HTERT RPE-1 (cell line): ENCODE results near the gene ZNF865.

ENCODE experiments used
- in situ Hi-C: fragments of 300-500 bp; cut with MboI; formaldehyde crosslinking; loops from 4 replicates; pipeline ENCODE4 v1.14.3; 2020; ENCODE audit warnings: low sequenced_read_pairs

ZNF865 gene

DNA sequence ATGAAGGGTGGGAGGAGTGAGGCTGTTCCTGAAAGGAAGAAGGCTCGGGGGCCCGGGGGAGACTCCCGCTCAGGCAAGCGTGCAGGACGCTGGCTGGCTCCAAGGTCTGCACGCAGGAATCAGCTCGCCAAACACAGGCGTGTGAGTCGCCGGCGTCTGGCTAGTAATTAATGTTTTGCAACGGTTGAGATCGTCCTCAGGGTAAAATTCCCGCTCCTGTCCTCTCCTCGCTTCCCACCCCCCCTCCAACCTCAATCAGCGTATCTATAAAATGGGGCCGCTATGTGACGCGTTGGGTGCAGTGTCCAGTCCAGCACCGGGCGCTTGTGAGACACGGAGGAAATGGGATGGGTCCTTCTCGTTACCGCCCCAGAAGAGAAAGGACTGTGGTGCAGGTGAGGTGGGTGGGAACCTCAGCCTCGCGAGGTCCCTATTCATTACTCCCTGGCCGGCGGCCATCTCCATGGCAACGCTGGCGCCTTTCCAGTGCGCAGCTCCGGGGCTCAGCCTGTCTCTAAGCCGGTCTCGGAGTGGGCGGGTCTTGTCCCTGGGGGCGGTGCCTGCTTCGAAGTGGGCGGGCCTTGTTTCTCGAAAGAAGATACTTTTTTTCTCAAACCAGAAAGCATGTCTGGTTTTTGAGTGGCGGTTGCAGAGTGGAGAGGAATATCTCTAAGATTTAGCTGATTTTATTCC is 18.3 kb upstream of the ZNF865 start:
- in situ Hi-C loops: no loop called here

GRCh38 chr19:55588738-55589137 is 16.7 kb upstream of the ZNF865 start:
- in situ Hi-C loops: no loop called here

- in situ Hi-C loops: no loop called here
Measured at GRCh38 chr19:55590109-55590508, 15.3 kb upstream of the ZNF865 start.

- in situ Hi-C loops: no loop called here
Measured at GRCh38 chr19:55590617-55591016, 14.8 kb upstream of the ZNF865 start.

GRCh38 chr19:55591555-55591954 is 13.9 kb upstream of the ZNF865 start:
- in situ Hi-C loops: no loop called here

DNA sequence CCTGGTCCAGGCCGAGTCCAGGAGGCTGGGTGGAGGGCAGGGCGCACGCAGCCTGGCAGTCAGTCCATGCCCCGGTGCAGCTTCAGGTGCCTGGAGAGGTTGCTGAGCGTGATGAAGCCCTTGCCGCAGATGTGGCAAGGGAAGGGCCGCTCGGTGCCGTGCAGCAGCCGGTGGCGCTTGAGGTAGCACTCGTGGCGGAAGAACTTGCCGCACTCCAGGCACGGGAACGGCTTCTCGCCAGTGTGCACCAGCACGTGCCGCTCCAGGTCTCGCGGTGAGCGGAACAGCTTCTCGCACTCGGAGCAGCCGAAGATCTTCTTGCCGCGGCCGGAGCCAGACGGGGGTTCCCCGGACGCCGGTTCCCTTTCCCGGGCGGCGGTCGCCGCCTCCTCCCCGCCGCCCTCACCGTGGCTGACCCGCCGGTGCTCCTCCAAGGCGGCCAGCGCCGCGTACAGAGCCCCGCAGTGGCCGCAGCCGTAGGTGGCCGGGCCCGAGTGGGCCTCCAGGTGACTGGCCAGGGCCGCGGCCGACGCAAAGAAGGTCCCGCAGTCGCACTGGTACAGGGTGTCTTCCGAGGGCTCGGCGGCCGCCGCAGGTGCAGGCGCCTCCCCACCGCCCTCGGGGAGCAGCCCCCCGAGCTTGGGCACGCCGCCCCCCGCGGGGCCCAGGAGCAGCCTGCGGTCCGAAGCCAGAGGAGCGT is 12.9 kb upstream of the ZNF865 start:
- in situ Hi-C loops: no loop called here

- in situ Hi-C loops: no loop called here
Measured at GRCh38 chr19:55593096-55593772, 12.2 kb upstream of the ZNF865 start.

DNA sequence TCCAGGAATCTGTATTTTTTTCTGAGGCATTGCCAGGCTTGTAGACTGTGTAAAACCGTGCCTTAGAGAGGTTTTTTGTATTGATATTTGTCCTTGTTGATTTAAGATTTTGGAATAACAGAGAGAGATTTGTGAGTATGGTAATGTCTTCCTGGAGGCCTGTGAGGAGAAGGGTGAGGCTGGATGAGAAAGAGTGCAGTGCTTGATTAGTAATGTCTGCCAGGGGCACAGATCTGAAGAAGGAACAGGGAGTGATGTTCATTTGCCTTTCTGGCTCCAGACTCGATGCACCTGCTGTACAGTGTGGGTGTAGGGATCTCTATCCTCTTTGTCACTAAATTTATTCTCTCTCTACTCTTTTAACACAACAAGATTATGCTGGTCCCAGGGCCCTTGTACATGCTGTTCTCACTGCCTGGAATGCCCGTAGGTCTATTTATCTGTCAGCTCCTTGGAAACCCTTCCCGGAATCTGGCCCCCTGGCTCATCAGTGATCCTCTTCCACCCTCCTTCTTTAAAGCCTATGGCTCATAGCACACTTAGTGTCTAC is 10.4 kb upstream of the ZNF865 start:
- in situ Hi-C loops: no loop called here

DNA sequence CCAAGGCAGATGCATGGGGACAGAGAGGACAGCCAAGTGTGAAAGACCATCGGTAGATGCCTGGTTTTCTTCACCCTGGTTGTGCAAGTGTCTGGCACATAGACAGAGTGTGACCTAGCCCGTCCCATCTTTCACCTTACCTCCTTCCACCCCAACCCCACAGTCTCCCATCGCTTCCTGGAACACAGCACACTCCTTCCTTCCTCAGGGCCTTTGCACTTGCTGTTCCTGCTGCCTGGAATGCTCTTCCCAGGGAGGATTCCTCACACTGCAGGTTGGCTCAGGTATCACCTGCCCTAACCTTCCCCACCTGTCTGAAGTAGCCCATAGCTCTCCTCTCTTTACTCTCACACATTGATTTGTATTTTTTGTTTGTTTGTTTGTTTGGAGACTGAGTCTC is 9.1 kb upstream of the ZNF865 start:
- in situ Hi-C loops: no loop called here

DNA sequence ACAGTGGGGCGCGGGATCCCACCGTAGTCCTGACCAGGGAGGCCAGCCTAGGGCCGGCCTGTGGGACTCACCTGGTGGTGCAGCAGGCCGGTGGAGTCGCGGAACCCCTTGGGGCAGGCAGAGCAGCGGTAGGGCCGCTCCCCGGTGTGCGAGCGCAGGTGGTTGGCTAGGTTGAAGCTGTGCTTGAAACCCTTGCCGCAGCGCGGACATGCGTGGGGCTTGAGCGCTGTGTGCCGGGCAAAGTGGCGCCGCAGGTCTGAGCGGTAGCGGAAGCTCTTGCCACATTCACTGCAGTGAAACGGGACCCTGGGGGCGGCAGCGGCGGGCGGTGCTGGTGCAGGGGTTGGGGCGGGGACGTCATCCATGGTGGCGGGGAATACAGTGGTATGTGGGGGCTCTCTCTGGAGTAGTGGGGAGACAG is 7.9 kb upstream of the ZNF865 start:
- in situ Hi-C loops: no loop called here

DNA sequence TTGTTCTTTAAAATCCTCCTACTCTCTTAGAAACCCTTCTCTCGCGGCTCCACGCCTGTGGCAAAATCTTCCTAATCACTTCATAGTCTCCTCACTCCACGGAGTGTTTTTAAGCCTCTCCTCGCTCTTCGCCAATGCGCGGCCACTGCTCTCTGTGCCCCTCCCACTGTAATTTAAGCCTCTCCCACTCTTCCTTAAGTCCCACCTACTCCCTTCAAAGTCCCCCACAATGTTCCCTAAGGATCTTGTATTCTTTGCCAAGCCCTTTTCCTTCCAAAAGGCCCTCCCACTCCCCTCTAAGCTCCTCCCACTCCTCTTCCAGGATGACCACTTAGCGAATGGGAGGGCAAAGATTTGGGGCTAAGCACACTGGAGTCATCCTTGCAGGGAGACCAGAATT is 7.4 kb upstream of the ZNF865 start:
- in situ Hi-C loops: no loop called here

DNA sequence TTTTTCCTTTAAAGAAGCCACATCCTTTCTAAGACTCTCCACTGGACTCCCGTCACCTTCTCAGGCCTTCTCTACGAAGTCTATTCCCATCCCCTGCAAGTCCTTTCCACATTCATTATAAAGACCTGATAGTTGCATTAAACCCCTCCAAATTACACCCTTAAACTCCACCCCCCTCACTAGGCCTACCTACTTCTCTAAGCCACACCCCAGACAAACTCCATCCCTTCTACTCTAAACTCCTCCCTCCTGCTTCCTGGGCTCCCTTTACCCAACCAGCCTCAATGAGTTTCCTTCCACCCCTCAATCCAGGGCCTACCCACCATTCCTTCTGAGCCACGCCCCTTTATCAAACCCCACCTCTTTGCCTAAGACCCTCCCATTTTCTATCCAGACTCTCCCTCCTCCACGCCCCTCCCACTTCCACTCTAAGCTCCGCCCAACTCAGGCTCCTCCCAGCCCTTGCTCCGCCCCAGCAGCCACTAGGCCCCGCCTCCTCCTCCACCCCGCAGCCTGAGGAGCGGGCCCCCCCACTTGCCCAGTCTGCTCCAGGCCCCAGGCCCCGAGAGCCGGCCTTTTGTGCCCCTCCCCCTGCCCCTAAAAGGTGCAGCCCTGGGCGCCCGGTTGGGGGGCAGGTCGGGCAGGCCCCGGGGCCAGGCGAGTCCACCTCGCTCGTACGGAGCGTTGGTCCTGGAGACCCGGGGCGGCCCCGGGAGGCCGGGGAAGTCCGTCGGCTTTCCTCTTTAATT is 6.6 kb upstream of the ZNF865 start:
- in situ Hi-C loops: no loop called here

- in situ Hi-C loops: no loop called here
Measured at GRCh38 chr19:55599468-55599841, 6.0 kb upstream of the ZNF865 start, which contains the start of gene FIZ1. Gene FIZ1, minus strand, starts transcription at chr19:55599517. Its CDS starts 1,652 bp downstream, at chr19:55597865.

GRCh38 chr19:55599842-55600661 is 5.4 kb upstream of the ZNF865 start, which contains the start of gene ZNF524:
Gene ZNF524, plus strand, starts transcription at chr19:55600288. Its CDS starts 1,825 bp downstream, at chr19:55602113.
- in situ Hi-C loops: no loop called here

DNA sequence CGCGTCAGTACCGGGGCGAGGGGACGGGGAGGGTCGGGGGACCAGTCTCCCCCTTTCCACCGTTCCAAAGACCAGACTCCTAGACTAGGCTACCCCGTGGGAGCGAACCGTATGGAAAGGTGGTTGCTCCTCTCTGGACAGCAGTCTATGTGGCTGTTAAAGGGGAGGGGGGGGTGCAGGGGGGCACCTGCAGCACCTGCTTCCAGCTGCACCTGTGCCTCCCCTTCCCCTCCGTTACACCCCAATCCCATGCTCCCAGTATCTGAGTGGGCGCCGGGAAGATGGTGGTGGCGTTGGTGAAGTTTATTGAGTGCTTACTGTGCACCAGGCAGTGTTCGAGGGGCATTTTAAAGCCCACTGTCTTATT is 4.8 kb upstream of the ZNF865 start:
- in situ Hi-C loops: no loop called here

- in situ Hi-C loops: no loop called here
Measured at GRCh38 chr19:55601084-55601483, 4.4 kb upstream of the ZNF865 start.

DNA sequence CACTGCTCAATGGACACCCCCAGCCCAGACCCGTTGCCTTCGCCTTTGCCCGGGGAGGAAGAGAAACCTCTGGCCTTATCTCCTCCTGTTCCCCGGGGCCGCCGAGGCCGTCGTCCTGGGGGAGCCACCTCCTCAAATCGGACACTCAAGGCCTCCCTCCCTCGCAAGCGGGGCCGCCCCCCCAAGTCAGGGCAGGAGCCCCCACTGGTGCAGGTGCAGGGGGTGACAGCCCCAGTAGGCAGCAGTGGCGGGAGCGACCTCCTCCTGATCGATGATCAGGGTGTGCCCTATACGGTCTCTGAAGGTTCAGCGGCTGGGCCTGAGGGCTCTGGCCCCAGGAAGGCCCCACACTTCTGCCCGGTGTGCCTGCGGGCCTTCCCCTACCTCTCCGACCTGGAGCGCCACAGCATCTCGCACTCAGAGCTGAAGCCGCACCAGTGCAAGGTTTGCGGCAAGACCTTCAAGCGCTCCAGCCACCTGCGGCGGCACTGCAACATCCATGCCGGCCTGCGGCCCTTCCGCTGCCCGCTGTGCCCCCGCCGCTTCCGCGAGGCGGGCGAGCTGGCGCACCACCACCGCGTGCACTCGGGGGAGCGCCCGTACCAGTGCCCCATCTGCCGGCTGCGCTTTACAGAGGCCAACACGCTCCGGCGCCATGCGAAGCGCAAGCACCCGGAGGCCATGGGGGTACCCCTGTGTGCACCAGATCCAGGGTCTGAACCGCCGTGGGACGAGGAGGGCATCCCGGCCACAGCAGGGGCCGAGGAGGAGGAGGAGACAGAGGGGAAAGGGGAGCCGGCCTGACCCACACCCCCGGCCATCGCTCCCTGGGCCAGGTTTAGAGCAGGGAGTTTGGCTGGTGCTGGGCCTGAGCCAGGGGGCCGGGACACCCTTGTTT is 3.1 kb upstream of the ZNF865 start:
- in situ Hi-C loops: no loop called here

GRCh38 chr19:55603115-55603514 is 2.3 kb upstream of the ZNF865 start:
- in situ Hi-C loops: no loop called here
